K562 (cell line): ENCODE results near the gene IQCN. TPM values are rescaled to one million over a fixed set of nuclear protein-coding genes. Genes with fewer than 3 reads are reported as not detected.

Source experiments
- ATF4 ChIP-seq: fragments of 450-650 bp; formaldehyde crosslinking; IDR thresholded peaks from 2 replicates; pipeline ENCODE4 v1.4.0; 2022; ENCODE audit warnings: mild to moderate bottlenecking, moderate library complexity
- CBFA2T3 ChIP-seq: fragments of 450-650 bp; IDR thresholded peaks from 2 replicates; pipeline ENCODE4 v1.6.1; 2017
- CREB1 ChIP-seq, 2 experiments: sonication (generic) in 1 of 2; formaldehyde crosslinking in 1 of 2; IDR thresholded peaks; 2 replicates each; pipeline versions ENCODE4 v1.6.1 to v1.8.0; 2012 to 2022; ENCODE audit warnings: inconsistent platforms in 1 of 2, mild to moderate bottlenecking in 1 of 2, missing genetic modification reagents in 1 of 2, moderate library complexity in 1 of 2
- DEAF1 ChIP-seq: fragments of 450-650 bp; formaldehyde crosslinking; IDR thresholded peaks from 2 replicates; pipeline ENCODE4 v1.4.0; 2020; ENCODE audit warnings: mild to moderate bottlenecking, moderate library complexity
- E2F1 ChIP-seq: sonication (generic); formaldehyde crosslinking; IDR thresholded peaks from 2 replicates; pipeline ENCODE4 v1.8.1; 2023; ENCODE audit warnings: mild to moderate bottlenecking, missing genetic modification reagents, moderate library complexity
- REST ChIP-seq, 2 experiments: fragments of 450-650 bp; formaldehyde crosslinking in 1 of 2; IDR thresholded peaks; 2 replicates each; pipeline versions ENCODE4 v1.4.0 to v1.6.1; 2014 to 2020; ENCODE audit warnings: mild to moderate bottlenecking in 2 of 2, borderline replicate concordance in 1 of 2, low read depth in 1 of 2
- RNF219 ChIP-seq: fragments of 250-450 bp; sonication (Bioruptor Pico); IDR thresholded peaks from 2 replicates; pipeline ENCODE4 v1.5.0; 2022; ENCODE audit warnings: mild to moderate bottlenecking
- TFE3 ChIP-seq: fragments of 450-650 bp; formaldehyde crosslinking; IDR thresholded peaks from 2 replicates; pipeline ENCODE4 v1.4.0; 2020; ENCODE audit warnings: mild to moderate bottlenecking, mixed read lengths
- ZNF174 ChIP-seq: fragments of 250-450 bp; sonication (Bioruptor Pico); IDR thresholded peaks from 2 replicates; pipeline ENCODE4 v1.4.0; 2020; ENCODE audit warnings: mild to moderate bottlenecking
- polyA plus RNA-seq, 8 experiments: library from polyadenylated mRNA; depleted of rRNA in 4 of 8; stranded (reverse) in 5 of 8; unstranded in 3 of 8; fragments of >200 nt; fragmentation: Nextera tagmentation in 2 of 8; fragmentation: Illumina TruSeq in 1 of 8; extraction: Ambion mirVana in 2 of 8; extraction: Trizol in 1 of 8; gene quantifications; 2 replicates each; pipeline versions ENCODE4 v1.2.1 to v1.2.3, GENCODE V29; 2011 to 2014; ENCODE audit warnings: inconsistent platforms in 1 of 8, missing spikeins in 1 of 8
- total RNA-seq, 7 experiments: library from RNA; depleted of rRNA in 6 of 7; stranded (reverse); fragments of >200 nt in 6 of 7; fragmentation: Illumina TruSeq in 2 of 7; extraction: Trizol in 2 of 7; gene quantifications; 2 replicates each; pipeline versions ENCODE4 v1.2.1 to v1.2.3, GENCODE V29; 2011 to 2021; ENCODE audit warnings: low replicate concordance in 1 of 7

IQCN gene
- total and polyA plus RNA-seq, 9 of the 15 experiments (the other 6 are each of a cell fraction or from before 2014, with no cell fraction given): 0.01 to 0.07 (median 0.04) TPM; not detected in 3

- TF ChIP-seq CBFA2T3: no peak
- no peak for TF ChIP-seq TFE3 (CRISPR knock-in tag)
- peak; percentile 96 for TF ChIP-seq E2F1 (CRISPR knock-in tag)
- TF ChIP-seq CREB1 (IDR thresholded peaks at IDR 0.05): peak; percentile 68; the same call in 1 of the 2 replicates
- peak; percentile 38; the same call in 1 of the 2 replicates for TF ChIP-seq CREB1 (CRISPR knock-in tag; IDR thresholded peaks at IDR 0.05)
- TF ChIP-seq DEAF1 (CRISPR knock-in tag): no peak
- no peak for TF ChIP-seq ATF4
- no peak for TF ChIP-seq ZNF174
- TF ChIP-seq REST (IDR thresholded peaks at IDR 0.05; ENCODE audit: borderline replicate concordance): peak; percentile 39; the same call in 1 of the 2 replicates
- TF ChIP-seq REST (CRISPR knock-in tag; IDR thresholded peaks at IDR 0.05; ENCODE audit: low read depth): no peak
- TF ChIP-seq RNF219 (CRISPR knock-in tag): no peak
These were observed 48.7 kb upstream of the IQCN start, which contains the start of gene LSM4 (continued) for GRCh38 chr19:18322759-18323460.
